NCI-H2081 treated with DMSO at 0.1 percent for 48 hours (cell line): ENCODE measurements around the gene CC2D1A.

Experiments used
- DNase-seq: peaks from one replicate; lab custom pipeline; 2025; lab: John Stamatoyannopoulos, UW

The CC2D1A gene

DNA sequence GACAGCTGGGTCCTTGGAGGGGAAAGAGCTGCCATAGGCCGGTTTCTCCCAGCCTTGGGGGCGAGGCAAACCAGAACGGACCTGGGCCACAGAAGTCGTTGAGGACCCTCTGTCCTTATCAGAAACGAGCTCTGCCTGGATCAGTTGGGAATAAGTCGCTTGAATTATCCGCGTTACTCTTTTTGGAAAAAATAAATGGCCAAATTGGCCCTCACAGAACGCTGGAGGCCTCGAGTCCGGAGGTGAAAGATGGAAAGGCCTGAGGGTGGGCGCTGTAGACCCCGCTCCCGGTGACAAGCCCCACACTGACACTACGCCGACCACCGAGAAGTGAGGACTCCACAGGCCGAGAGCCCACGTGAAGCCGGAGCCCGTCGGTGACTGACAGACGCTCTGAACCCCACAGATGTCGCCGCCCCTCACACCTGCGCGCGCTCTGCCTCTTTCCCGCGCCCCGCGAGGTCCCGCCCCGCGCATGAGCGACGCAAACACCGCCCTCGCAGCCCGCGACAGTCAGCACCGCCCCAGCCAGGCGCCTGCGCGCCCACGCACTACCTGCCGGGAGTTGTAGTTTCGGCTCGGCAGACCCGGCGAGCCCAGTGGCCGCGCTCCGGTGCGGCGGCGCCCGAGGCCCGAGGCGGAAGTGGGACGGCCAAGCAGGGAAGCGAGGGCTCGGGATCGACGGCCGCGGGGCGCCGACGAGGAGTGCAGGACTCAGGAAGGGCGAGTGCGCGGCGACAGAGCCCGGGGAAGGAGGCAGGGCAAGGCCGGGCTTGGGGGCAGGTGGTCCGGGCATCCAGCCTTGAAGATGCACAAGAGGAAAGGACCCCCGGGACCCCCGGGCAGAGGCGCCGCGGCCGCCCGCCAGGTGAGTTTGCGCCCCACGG is at the start of gene CC2D1A, which contains the start of gene BRME1:
TSS of gene CC2D1A (plus strand) at position 568 of the 887 bp plus-strand sequence. CDS start at position 809, 241 bp downstream.
TSS of gene BRME1 (minus strand) at position 484 of the 887 bp plus-strand sequence. CDS start 1,225 bp downstream, outside the sequence.
- DNase-seq = peak; percentile 54

- no peak for DNase-seq
These were observed 49.5 kb upstream of the CC2D1A start for GRCh38 chr19:13856497-13856896.

- DNase-seq = no peak
These were observed 46.6 kb upstream of the CC2D1A start for GRCh38 chr19:13859361-13859880.

DNA sequence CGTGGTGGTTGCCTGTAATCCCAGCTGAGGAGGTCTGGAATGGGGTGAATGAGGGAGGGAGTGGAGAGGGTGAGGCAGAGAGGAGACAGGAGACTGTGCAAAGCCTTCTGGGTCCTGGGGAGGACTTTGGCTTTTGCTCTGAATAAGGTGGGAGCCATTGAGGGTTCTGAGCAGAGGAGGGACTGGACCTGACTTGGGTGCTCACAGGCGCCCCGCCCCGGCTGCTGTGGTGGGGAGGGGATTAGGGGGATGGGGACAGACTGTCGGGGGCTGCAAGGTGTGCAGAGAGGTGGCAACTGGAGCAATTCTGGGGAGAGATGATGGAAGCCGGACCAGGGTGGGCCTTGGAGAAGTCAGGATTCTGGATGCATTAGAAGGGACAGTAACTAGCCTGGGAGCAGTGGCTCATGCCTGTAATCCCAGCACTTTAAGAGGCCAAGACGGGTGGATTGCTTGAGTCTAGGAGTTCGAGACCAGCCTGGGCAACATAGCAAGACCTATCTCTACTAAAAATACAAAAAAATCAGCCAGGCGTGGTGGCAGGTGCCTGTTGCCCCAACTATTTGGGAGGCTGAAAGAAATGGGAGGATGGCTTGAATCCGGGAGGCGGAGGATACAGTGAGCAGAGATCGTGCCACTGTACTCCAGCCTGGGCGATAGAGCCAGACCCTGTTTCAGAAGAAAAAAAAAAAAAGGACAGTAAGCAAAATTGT is 45.2 kb upstream of the CC2D1A start:
- no peak for DNase-seq

DNA sequence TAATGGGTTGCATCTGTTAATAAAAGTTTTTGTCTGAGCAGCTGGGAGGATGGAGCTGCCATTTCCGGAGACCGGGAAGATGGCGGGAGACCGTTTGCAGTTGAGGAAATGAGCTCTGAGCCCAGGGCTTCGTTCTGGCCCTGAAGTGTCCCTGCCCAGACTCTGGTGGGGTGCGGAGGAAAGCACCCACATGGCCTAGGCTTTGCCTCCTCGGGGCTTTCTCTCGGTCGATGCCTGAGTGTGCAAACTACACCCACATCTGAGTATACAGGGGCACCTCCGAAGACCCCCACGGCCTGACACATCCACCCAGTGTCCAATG is 44.6 kb upstream of the CC2D1A start:
- DNase-seq = no peak

- DNase-seq = no peak
These were observed 44.1 kb upstream of the CC2D1A start for GRCh38 chr19:13861714-13862531.

DNA sequence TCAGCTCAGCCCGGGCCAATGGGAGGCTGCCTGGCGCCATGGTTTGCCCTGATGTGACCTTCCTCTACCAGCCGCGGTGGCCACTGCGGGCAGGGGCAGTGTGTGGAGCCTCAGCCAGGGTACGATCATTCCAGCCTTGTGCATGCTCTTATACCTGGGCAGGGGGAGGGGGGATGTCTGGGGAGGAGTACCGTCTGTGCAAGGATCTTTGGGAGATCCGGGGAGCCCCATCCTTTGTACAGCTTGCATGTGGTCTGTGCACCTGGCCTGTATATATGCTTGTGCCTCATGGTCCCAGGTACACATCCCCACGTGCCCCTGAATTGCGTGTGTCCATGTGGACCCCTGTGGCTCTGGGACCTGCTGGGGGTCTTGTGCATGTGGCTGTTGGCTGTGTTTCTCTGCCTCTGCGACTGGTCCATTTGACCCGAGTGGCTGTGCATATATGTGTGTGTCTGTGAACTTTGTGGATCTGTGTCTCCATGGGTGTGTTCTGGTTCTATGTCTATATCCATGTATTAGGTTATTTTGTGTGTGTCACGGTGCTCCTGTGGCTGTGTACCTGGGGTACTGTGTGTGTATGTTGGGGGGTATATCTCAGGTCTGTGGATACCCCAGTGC is 41.8 kb upstream of the CC2D1A start:
- no peak for DNase-seq

DNA sequence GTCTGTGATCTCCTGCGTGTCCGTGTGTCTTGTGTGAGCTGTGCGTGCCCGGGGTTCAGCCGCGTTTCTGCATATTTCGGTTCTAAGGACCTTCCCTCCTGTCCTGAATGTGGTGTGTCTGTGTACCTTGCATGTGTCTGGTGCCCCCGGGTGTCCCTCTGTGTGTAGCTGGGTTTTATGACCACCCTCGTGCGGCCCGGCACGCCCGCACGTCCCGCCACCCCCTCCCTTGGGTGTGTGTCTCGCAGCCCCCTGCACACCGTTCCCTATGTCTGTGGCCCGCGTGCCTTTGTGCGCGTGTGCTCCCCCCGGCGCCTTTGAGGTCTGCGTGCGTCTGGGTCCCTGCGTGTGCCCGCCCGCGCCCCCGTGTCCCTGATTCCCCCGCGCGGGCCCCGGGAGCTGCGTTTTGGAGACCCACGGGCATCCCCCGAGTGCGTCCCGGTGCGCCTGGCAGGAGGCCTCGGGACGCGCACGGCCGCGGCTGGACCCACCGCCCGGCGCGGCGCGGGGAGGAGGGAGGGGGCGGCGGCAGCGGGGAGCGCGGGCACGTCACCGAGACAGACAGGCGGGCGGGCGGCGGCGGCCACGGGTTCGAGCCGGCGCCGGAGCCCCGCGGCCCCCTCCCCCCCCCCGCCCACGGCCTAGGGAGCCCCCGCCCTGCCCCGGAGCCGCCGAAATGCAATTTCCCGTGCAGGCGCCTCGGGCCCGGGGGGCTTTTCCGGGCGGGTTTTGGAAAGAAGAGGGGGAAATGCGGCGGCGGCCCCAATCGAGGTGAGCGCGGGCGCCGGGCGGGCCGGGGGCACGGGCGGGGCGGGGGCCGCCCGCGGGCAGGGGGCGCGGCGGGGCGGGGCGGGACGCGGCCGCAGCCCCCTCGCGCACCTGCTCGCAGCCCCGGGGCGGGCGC is 41.1 kb upstream of the CC2D1A start:
- DNase-seq = no peak

DNA sequence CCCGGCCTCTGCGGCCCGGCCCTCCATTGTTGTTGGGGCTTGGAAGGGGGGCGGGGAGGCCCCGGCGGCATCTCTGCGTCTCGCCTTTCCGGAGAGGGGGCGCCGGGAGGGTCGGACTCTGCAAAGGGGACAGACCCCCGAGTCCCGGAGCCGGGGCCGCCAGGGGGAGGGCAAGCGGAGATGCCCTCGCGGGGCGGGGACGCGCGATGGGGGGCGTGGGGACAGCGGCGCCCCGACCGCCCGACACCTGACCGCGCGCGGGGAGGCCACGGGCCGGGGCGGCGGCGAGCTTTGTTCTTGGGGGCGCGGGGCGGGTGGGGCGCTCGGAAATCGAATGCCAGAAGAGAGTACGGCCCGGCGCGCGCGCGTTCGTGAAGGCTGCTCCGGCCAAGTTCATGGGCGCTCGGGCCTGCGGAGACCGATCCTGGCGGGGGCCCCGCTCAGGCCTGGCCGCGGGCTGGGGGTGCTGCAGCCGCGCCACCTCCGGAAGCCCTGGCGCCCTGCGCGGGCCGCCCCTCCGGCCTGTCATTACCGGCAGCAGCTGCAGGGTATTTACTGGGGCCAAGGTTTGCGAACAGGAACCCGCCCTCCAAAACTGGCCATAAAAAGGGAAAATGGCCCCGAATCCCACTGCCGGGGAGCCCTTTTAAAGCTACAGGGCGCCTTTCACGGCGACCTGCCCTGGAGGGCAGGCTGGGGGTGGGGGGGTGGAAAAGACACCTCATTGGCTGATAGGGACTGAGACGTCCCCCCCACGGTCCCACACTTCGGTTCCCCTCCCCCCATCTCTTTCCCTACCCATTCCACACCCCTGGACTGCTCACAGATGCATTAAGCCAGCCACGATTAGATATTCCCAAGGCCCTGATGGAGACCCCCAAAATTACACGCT is 40.2 kb upstream of the CC2D1A start:
- no peak for DNase-seq

GRCh38 chr19:13866463-13867046 is 39.4 kb upstream of the CC2D1A start:
- no peak for DNase-seq

GRCh38 chr19:13868663-13869062 is 37.3 kb upstream of the CC2D1A start:
- DNase-seq = no peak

DNA sequence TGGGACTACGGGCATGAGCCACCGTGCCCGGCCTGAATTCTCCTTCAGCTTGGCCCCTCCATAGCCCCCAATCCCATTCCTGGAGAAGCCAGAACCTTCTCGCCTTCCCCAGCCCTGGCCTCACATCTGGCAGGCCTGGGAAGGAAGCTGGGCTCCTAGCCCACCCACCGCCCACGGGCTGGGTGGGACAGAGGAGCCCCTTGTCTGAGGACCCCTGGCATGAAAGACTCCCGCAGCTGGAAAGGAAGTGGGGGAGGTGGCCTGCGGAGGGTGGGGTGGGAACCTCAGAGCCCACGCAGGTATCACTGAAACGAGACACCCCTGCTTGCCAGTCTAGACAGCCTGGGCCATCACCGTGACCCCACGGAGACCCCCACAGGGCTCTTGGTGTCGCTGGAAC is 36.7 kb upstream of the CC2D1A start:
- DNase-seq = no peak

DNA sequence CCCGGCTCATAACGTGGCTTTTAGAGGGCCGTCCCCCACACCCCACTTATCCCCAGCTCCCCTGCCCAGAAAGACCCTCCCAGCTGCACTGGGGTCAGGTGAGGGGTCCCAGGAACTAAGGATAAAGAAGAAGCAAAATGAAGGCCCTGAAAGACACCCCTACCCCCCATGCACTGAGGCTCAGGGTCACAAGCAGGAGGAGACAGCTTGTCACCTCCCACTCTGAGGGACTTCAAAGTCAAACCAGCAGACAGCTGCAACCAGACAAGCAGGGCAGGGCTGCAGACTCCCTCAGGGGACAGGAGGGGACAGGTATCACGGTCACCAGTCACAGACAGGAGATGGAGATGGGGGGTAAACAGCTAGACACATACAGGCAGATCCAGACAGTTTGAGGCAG is 35.1 kb upstream of the CC2D1A start:
- no peak for DNase-seq

- DNase-seq = no peak
These were observed 33.7 kb upstream of the CC2D1A start for GRCh38 chr19:13872339-13872694.

GRCh38 chr19:13872695-13873389 is 33.2 kb upstream of the CC2D1A start:
- DNase-seq = no peak

- no peak for DNase-seq
These were observed 32.0 kb upstream of the CC2D1A start for GRCh38 chr19:13873834-13874515.

DNA sequence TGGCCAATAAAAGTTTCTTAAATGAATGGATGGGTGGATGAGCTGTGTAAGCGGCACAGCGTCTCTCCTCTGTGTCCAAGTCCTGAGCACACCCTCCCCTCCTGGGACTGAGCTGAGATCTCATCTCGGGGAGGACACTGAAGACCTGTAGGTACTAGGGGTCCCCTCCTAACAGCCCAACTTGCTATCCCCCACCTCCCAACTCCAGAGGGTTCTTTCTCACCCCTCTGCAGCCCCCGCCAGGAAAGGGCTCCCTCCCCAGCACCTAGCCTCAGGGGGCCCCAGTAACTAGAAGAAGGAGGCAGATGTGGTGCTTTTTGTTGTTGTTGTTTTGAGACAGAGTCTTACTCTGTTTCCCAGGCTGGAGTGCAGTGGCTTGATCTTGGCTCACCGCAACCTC is 30.2 kb upstream of the CC2D1A start:
- DNase-seq = no peak

- DNase-seq = no peak
These were observed 29.2 kb upstream of the CC2D1A start, which contains the start of gene NANOS3 for GRCh38 chr19:13876834-13877233. Gene NANOS3 (plus strand): TSS chr19:13877134. CDS start chr19:13877249, 115 bp downstream.
